Endothelial cell of umbilical vein (primary cell): ENCODE data around the gene ARHGAP20. TPM values are rescaled to one million over a fixed set of nuclear protein-coding genes. Genes with fewer than 3 reads are reported as not detected.

Experiments used
- BruUV-seq: library from RNA; stranded (reverse); fragments of 400-500 nt; replicated peaks from 2 replicates; lab custom pipeline; 2021; lab: Mats Ljungman, UMichigan
- CTCF ChIA-PET: fragments of 300-600, 350-600 bp; sonication (Branson Sonifier 250); formaldehyde crosslinking; loops from one replicate; lab custom pipeline; 2021; ENCODE audit warnings: antibody characterized with exemption, inconsistent platforms; lab: Charles Lee
- POLR2A ChIA-PET: fragments of 300-600, 350-600 bp; sonication (Branson Sonifier 250); formaldehyde crosslinking; loops from one replicate; lab custom pipeline; 2021; ENCODE audit warnings: antibody characterized with exemption, inconsistent platforms; lab: Charles Lee
- DNase-seq: peaks from one replicate; pipeline ENCODE4 v3.0.0-alpha.2; 2011; ENCODE audit warnings: low read depth, low spot score
- FAIRE-seq: peaks from 2 replicates; lab custom pipeline; 2011; peaks lifted over from hg19 to GRCh38; lab: Jason Lieb, UNC
- H2AFZ ChIP-seq: 2 replicates; pipeline ENCODE4 v1.6.0; 2012; ENCODE audit warnings: low read depth, low read length, control low read depth, inconsistent platforms
- H3K27ac ChIP-seq: 2 replicates; pipeline ENCODE4 v1.5.1; 2011; ENCODE audit warnings: low read depth, mild to moderate bottlenecking, control low read depth, low read length, moderate library complexity; ENCODE audit not compliant: insufficient read depth
- H3K27me3 ChIP-seq, 2 experiments: 2 replicates each; pipeline versions ENCODE4 v1.6.0 to v1.6.1; 2011; ENCODE audit warnings: low read length in 2 of 2, mixed read lengths in 1 of 2; ENCODE audit not compliant: control insufficient read depth in 2 of 2, insufficient read depth in 2 of 2
- H3K36me3 ChIP-seq, 2 experiments: 2 replicates in 1 of 2; 3 replicates in 1 of 2; pipeline ENCODE4 v1.5.1; 2011; ENCODE audit warnings: low read length in 2 of 2, mild to moderate bottlenecking in 1 of 2, moderate library complexity in 1 of 2; ENCODE audit not compliant: control insufficient read depth in 2 of 2, insufficient read depth in 2 of 2; ENCODE audit errors: extremely low read depth in 1 of 2
- H3K4me1 ChIP-seq: 3 replicates; pipeline ENCODE4 v1.5.1; 2011; ENCODE audit warnings: mild to moderate bottlenecking, low read length; ENCODE audit not compliant: control insufficient read depth, insufficient read depth; ENCODE audit errors: extremely low read depth
- H3K4me2 ChIP-seq: 2 replicates; pipeline ENCODE4 v1.6.1; 2011; ENCODE audit warnings: low read length, control low read depth, mixed read lengths; ENCODE audit not compliant: insufficient read depth
- H3K4me3 ChIP-seq, 3 experiments: fragments of 200-600 bp in 1 of 3; sonication (generic), shearing (Covaris generic) in 1 of 3; replicated peaks in 1 of 3; 2 replicates each; pipeline ENCODE4 v1.5.1; 2011 to 2016; ENCODE audit warnings: control low read depth in 3 of 3, low read length in 3 of 3, mild to moderate bottlenecking in 2 of 3, inconsistent platforms in 1 of 3, low read depth in 1 of 3, moderate library complexity in 1 of 3; ENCODE audit not compliant: insufficient read depth in 1 of 3
- H3K79me2 ChIP-seq: 2 replicates; pipeline ENCODE4 v1.6.0; 2012; ENCODE audit warnings: low read length, inconsistent platforms; ENCODE audit not compliant: control insufficient read depth, insufficient read depth
- H3K9ac ChIP-seq: replicated peaks from 2 replicates; pipeline ENCODE3; 2011; ENCODE audit warnings: low read length, control low read depth; ENCODE audit not compliant: insufficient read depth; ENCODE audit errors: extremely low read depth
- H3K9me1 ChIP-seq: replicated peaks from 3 replicates; pipeline ENCODE4 v1.6.0; 2011; ENCODE audit warnings: mild to moderate bottlenecking, low read length; ENCODE audit not compliant: control insufficient read depth, insufficient read depth; ENCODE audit errors: extremely low read depth
- H3K9me3 ChIP-seq: replicated peaks from 2 replicates; pipeline ENCODE4 v1.5.1; 2012; ENCODE audit warnings: low read length, inconsistent platforms; ENCODE audit not compliant: control insufficient read depth, insufficient read depth
- H4K20me1 ChIP-seq: replicated peaks from 2 replicates; pipeline ENCODE3; 2011; ENCODE audit warnings: mild to moderate bottlenecking, low read length; ENCODE audit not compliant: control insufficient read depth, insufficient read depth; ENCODE audit errors: extremely low read depth
- EZH2 ChIP-seq: IDR thresholded peaks from 2 replicates; pipeline ENCODE4 v1.6.1; 2012; ENCODE audit warnings: borderline replicate concordance, low read depth, mild to moderate bottlenecking, moderate library complexity, low read length, inconsistent platforms; ENCODE audit not compliant: severe bottlenecking
- FOS ChIP-seq: IDR thresholded peaks from 2 replicates; pipeline ENCODE4 v1.6.1; 2011; ENCODE audit warnings: mild to moderate bottlenecking, low read length, moderate library complexity, borderline replicate concordance; ENCODE audit not compliant: insufficient read depth
- GATA2 ChIP-seq: IDR thresholded peaks from 2 replicates; pipeline ENCODE4 v1.7.0; 2011; ENCODE audit warnings: low read depth, mild to moderate bottlenecking, moderate library complexity, mixed read lengths, low read length; ENCODE audit not compliant: insufficient read length, insufficient read depth
- JUN ChIP-seq: IDR thresholded peaks from 2 replicates; pipeline ENCODE4 v1.6.1; 2011; ENCODE audit warnings: borderline replicate concordance, low read depth; ENCODE audit not compliant: insufficient read length, insufficient read depth
- MYC ChIP-seq: IDR thresholded peaks from one replicate; pipeline ENCODE4 v1.6.1; 2011; ENCODE audit warnings: mild to moderate bottlenecking, low read depth, low read length
- POLR2A ChIP-seq: IDR thresholded peaks from 2 replicates; pipeline ENCODE4 v1.6.1; 2012; ENCODE audit warnings: low read depth, mild to moderate bottlenecking, control low read depth, low read length
- POLR2AphosphoS5 ChIP-seq: IDR thresholded peaks from 2 replicates; pipeline ENCODE4 v1.6.1; 2012; ENCODE audit warnings: low read depth, mild to moderate bottlenecking, control low read depth, low read length, moderate library complexity; ENCODE audit not compliant: insufficient read depth
- dilution Hi-C: fragments of 300-500 bp; cut with MboI; formaldehyde crosslinking; loops from one replicate; pipeline ENCODE4 v1.15.0; 2019; ENCODE audit warnings: low sequenced_read_pairs; ENCODE audit not compliant: extremely low pct_ligation_motif_present
- intact Hi-C: fragments of 100-400 bp; cut with micrococcal nuclease; formaldehyde crosslinking; loops from one replicate; pipeline ENCODE4 v1.10.0; 2022
- polyA plus RNA-seq, 4 experiments: library from polyadenylated mRNA; depleted of rRNA in 3 of 4; stranded (reverse) in 3 of 4; unstranded in 1 of 4; fragments of >200 nt; gene quantifications; 2 replicates each; pipeline versions ENCODE4 v1.2.1 to v1.2.3, GENCODE V29; 2011 to 2012; ENCODE audit warnings: missing spikeins in 1 of 4
- total RNA-seq: library from RNA; stranded (reverse); gene quantifications from 2 replicates; pipeline ENCODE4 v1.2.3, GENCODE V29; 2021
- TF ChIP-seq, protein P1 (sequence below), 2 donors: IDR thresholded peaks; 1 replicate in 1 of 2; 2 replicates in 1 of 2; pipeline ENCODE4 v1.5.1; 2011; ENCODE audit warnings: low read length in 2 of 2, mild to moderate bottlenecking in 2 of 2, moderate library complexity in 2 of 2, control low read depth in 1 of 2, inconsistent platforms in 1 of 2, low read depth in 1 of 2; ENCODE audit not compliant: insufficient read depth in 1 of 2; ENCODE audit errors: extremely low read depth in 1 of 2
- TF ChIP-seq, protein P2 (sequence below): IDR thresholded peaks from 2 replicates; pipeline ENCODE4 v1.6.1; 2011; ENCODE audit not compliant: insufficient read depth, insufficient read length

Gene ARHGAP20
- total and polyA plus RNA-seq, 2 donors (not counting 3 experiments of a cell fraction or from before 2014, with no cell fraction given), result 0.51 to 1.1 TPM

DNA sequence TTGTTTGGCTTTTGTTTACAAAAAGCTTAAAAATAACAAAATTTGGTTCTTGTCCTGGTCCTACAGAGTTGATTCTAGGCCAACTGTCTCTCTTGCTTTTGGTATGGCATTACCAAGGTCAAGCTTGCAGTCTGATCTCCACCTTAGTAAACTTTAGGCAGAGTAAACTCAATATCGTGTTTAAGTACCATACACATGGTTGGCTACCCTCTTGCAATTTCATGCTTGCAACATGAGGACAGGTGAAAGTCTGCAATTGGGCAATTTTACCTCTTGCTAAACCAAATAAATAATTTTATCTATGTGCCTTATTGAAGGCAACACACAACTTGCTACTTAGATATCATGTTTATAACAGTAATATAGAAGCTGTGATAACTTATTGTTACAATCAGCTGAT is 125.1 kb downstream of the ARHGAP20 start:
- H3K79me2 ChIP-seq, result no peaks in the 10 kb centered on the region
- DNase-seq (no peak), FAIRE-seq (no peak)
- ChIA-PET CTCF (interaction anchor here (0.9 to 1.1 kb wide), 2 partner anchors 11 to 19 kb away, joined by 3 read pairs; no protein-coding TSS in a partner anchor), POLR2A (no interaction called here)
- no peak overlapping the region for H3K4me3 ChIP-seq
- no peaks in the 10 kb centered on the region for H4K20me1 ChIP-seq
- dilution Hi-C loops, result no loop called here
- TF ChIP-seq MYC, result no peak
- TF ChIP-seq, protein P1, sequence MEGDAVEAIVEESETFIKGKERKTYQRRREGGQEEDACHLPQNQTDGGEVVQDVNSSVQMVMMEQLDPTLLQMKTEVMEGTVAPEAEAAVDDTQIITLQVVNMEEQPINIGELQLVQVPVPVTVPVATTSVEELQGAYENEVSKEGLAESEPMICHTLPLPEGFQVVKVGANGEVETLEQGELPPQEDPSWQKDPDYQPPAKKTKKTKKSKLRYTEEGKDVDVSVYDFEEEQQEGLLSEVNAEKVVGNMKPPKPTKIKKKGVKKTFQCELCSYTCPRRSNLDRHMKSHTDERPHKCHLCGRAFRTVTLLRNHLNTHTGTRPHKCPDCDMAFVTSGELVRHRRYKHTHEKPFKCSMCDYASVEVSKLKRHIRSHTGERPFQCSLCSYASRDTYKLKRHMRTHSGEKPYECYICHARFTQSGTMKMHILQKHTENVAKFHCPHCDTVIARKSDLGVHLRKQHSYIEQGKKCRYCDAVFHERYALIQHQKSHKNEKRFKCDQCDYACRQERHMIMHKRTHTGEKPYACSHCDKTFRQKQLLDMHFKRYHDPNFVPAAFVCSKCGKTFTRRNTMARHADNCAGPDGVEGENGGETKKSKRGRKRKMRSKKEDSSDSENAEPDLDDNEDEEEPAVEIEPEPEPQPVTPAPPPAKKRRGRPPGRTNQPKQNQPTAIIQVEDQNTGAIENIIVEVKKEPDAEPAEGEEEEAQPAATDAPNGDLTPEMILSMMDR (IDR thresholded peaks at IDR 0.05; ENCODE audit: extremely low read depth in 1 of 2, insufficient read depth in 1 of 2, low read depth in 1 of 2, low read length in 2 of 2), result no peak
- no peak for TF ChIP-seq POLR2A
- TF ChIP-seq EZH2, result no peak
- no peak for TF ChIP-seq POLR2AphosphoS5
- no peak for TF ChIP-seq JUN
- no peak for TF ChIP-seq GATA2
- no peak for TF ChIP-seq FOS
- TF ChIP-seq, protein P2, sequence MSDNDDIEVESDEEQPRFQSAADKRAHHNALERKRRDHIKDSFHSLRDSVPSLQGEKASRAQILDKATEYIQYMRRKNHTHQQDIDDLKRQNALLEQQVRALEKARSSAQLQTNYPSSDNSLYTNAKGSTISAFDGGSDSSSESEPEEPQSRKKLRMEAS, result no peak
- no peak overlapping the region for H2AFZ ChIP-seq
- no peaks in the 10 kb centered on the region for H3K9me1 ChIP-seq
- no peak overlapping the region for H3K27ac ChIP-seq
- no peaks in the 10 kb centered on the region for H3K36me3 ChIP-seq
- no peak overlapping the region for H3K4me2 ChIP-seq
- H3K4me1 ChIP-seq, result no peaks in the 10 kb centered on the region
- H3K9ac ChIP-seq, result no peak overlapping the region
- no peaks in the 10 kb centered on the region for H3K9me3 ChIP-seq
- H3K27me3 ChIP-seq, result no peaks in the 10 kb centered on the region
- BruUV-seq, result no TSS peak
- intact Hi-C loops, result no loop called here
